HCT116 (cell line): ENCODE results near the gene NSMF. TPM values are rescaled to one million over a fixed set of nuclear protein-coding genes. Genes with fewer than 3 reads are reported as not detected.

Experiments
- ATAC-seq: fragments of 200-7000 bp; cut with Tn5 transposase; 2 replicates; pipeline ENCODE4 v1.9.1; 2020; ENCODE audit warnings: mild to moderate bottlenecking, moderate library complexity
- BruUV-seq: library from RNA; stranded (reverse); fragments of 400-500 nt; replicated peaks from 2 replicates; lab custom pipeline; 2021; lab: Mats Ljungman, UMichigan
- CTCF ChIA-PET: fragments of 300-600 bp; sonication (Branson Sonifier 250); formaldehyde crosslinking; loops from one replicate; lab custom pipeline; 2021; ENCODE audit warnings: antibody characterized with exemption; lab: Charles Lee
- POLR2A ChIA-PET: fragments of 300-600, 350-600 bp; sonication (Branson Sonifier 250); formaldehyde crosslinking; loops from one replicate; lab custom pipeline; 2021; ENCODE audit warnings: antibody characterized with exemption; lab: Charles Lee
- RAD21 ChIA-PET, 2 experiments: fragments of 300-600 bp; sonication (Branson Sonifier 250); formaldehyde crosslinking; loops; one replicate each; lab custom pipeline; 2023; ENCODE audit warnings: low total read pairs in 2 of 2; ENCODE audit not compliant: uncharacterized antibody in 2 of 2, unreplicated experiment in 2 of 2, low non-redundant PET in 1 of 2; lab: Charles Lee
- DNase-seq: peaks from one replicate; pipeline ENCODE4 v3.0.0-alpha.2; 2010; ENCODE audit warnings: low read depth, low spot score
- H2AFZ ChIP-seq: fragments of 200-600 bp; shearing (Covaris generic), sonication (generic); 2 replicates; pipeline ENCODE4 v1.6.1; 2017; ENCODE audit warnings: low read depth, mixed run types, mixed read lengths, antibody characterized with exemption, low read length; ENCODE audit not compliant: poor library complexity, severe bottlenecking
- H3K27ac ChIP-seq: 2 replicates; pipeline ENCODE4 v1.5.1; 2012; ENCODE audit warnings: low read depth, low read length
- H3K27me3 ChIP-seq: fragments of 200-600 bp; sonication (generic); 2 replicates; pipeline ENCODE4 v1.6.1; 2016; ENCODE audit warnings: mixed run types, low read length, mixed read lengths; ENCODE audit not compliant: insufficient read depth
- H3K36me3 ChIP-seq, 2 experiments: fragments of 200-500 bp in 1 of 2; fragments of 200-600 bp in 1 of 2; sonication (Bioruptor generic) in 1 of 2; sonication (generic) in 1 of 2; 2 replicates each; pipeline versions ENCODE4 v1.5.1 to v1.6.1; 2014 to 2016; ENCODE audit warnings: low read length in 2 of 2, inconsistent platforms in 1 of 2, mixed read lengths in 1 of 2, mixed run types in 1 of 2; ENCODE audit not compliant: insufficient read depth in 2 of 2, control insufficient read depth in 1 of 2
- H3K4me1 ChIP-seq, 2 experiments: fragments of 200-600 bp in 1 of 2; sonication (generic) in 1 of 2; 2 replicates each; pipeline versions ENCODE4 v1.5.1 to v1.6.1; 2012 to 2017; ENCODE audit warnings: low read length in 2 of 2, inconsistent platforms in 1 of 2, mild to moderate bottlenecking in 1 of 2, mixed read lengths in 1 of 2, mixed run types in 1 of 2, moderate library complexity in 1 of 2; ENCODE audit not compliant: insufficient read depth in 2 of 2, control insufficient read depth in 1 of 2
- H3K4me2 ChIP-seq: fragments of 200-600 bp; sonication (generic); 2 replicates; pipeline ENCODE4 v1.6.1; 2017; ENCODE audit warnings: mixed run types, low read length, mixed read lengths
- H3K4me3 ChIP-seq, 2 experiments: fragments of 200-600 bp in 1 of 2; sonication (generic) in 1 of 2; replicated peaks in 1 of 2; 2 replicates each; pipeline ENCODE4 v1.5.1; 2011 to 2016; ENCODE audit warnings: low read length in 2 of 2, control low read depth in 1 of 2, low read depth in 1 of 2, mild to moderate bottlenecking in 1 of 2, mixed read lengths in 1 of 2, mixed run types in 1 of 2
- H3K79me2 ChIP-seq: fragments of 200-600 bp; sonication (generic); 2 replicates; pipeline ENCODE4 v1.6.1; 2017; ENCODE audit warnings: mild to moderate bottlenecking, mixed run types, low read length, moderate library complexity, mixed read lengths; ENCODE audit not compliant: insufficient read depth
- H3K9ac ChIP-seq: fragments of 200-600 bp; sonication (generic); 2 replicates; pipeline ENCODE4 v1.6.1; 2016; ENCODE audit warnings: low read length, mixed read lengths
- H3K9me2 ChIP-seq: fragments of 200-600 bp; sonication (generic), shearing (Covaris generic); 2 replicates; pipeline ENCODE4 v1.6.1; 2017; ENCODE audit warnings: mixed run types, mild to moderate bottlenecking, moderate library complexity; ENCODE audit not compliant: insufficient read depth
- H3K9me3 ChIP-seq, 2 experiments: fragments of 200-500 bp in 1 of 2; fragments of 200-600 bp in 1 of 2; sonication (Bioruptor generic) in 1 of 2; sonication (generic) in 1 of 2; 2 replicates each; pipeline ENCODE4 v1.6.1; 2014 to 2017; ENCODE audit warnings: low read length in 2 of 2, mixed read lengths in 2 of 2, inconsistent platforms in 1 of 2, low read depth in 1 of 2, mild to moderate bottlenecking in 1 of 2, mixed run types in 1 of 2, moderate library complexity in 1 of 2; ENCODE audit not compliant: control insufficient read depth in 1 of 2, insufficient read depth in 1 of 2
- H4K20me1 ChIP-seq: fragments of 200-600 bp; sonication (generic), shearing (Covaris generic); 2 replicates; pipeline ENCODE4 v1.6.1; 2017; ENCODE audit warnings: mixed run types, mild to moderate bottlenecking, moderate library complexity; ENCODE audit not compliant: insufficient read depth
- CTCF ChIP-seq, 3 experiments: fragments of 200-600 bp in 1 of 3; sonication (generic) in 1 of 3; IDR thresholded peaks in 2 of 3; conservative IDR thresholded peaks in 1 of 3; 2 replicates each; pipeline ENCODE4 v1.5.1; 2012 to 2017; ENCODE audit warnings: low read depth in 2 of 3, low read length in 2 of 3, antibody characterized with exemption in 1 of 3, borderline replicate concordance in 1 of 3, control low read depth in 1 of 3, mild to moderate bottlenecking in 1 of 3, mixed read lengths in 1 of 3, mixed run types in 1 of 3, moderate library complexity in 1 of 3; ENCODE audit not compliant: insufficient read depth in 1 of 3
- JUND ChIP-seq: IDR thresholded peaks from 2 replicates; pipeline ENCODE4 v1.6.1; 2012
- POLR2A ChIP-seq: IDR thresholded peaks from 2 replicates; pipeline ENCODE4 v1.7.0; 2011; ENCODE audit warnings: borderline replicate concordance; ENCODE audit not compliant: insufficient read depth, insufficient read length; ENCODE audit errors: extremely low read depth
- SP1 ChIP-seq: IDR thresholded peaks from 2 replicates; pipeline ENCODE4 v1.6.1; 2012; ENCODE audit warnings: low read depth
- ZBTB33 ChIP-seq: IDR thresholded peaks from 2 replicates; pipeline ENCODE4 v1.6.1; 2011; ENCODE audit warnings: mild to moderate bottlenecking, low read length, moderate library complexity; ENCODE audit not compliant: insufficient replicate concordance; ENCODE audit errors: extremely low read depth
- intact Hi-C: fragments of 100-400 bp; cut with micrococcal nuclease; formaldehyde crosslinking; loops from 2 replicates; pipeline ENCODE4 v1.10.0; 2022
- total RNA-seq: library from RNA; stranded (reverse); gene quantifications from one replicate; pipeline ENCODE4 v1.2.1, GENCODE V29; 2021; ENCODE audit not compliant: unreplicated experiment

NSMF gene
- total RNA-seq, 1 experiment from 2014 or later = 81.9 TPM

GRCh38 chr9:137427454-137428310 lies 31.5 kb downstream of the NSMF start:
- BruUV-seq = no TSS peak
- Histone ChIP-seq H3K4me2 (no peak overlapping the region), H3K27ac (no peak overlapping the region), H3K9me3 (no peaks in the 10 kb centered on the region), H3K9me2 (no peaks in the 10 kb centered on the region), H3K4me1 (peaks cover 25 to 41% of the 10 kb centered on the region in 2 experiments), H3K27me3 (no peaks in the 10 kb centered on the region), H4K20me1 (no peaks in the 10 kb centered on the region), H3K79me2 (peaks cover under 1% of the 10 kb centered on the region; the same call in 1 of the 2 replicates), H3K9ac (no peak overlapping the region), H2AFZ (no peak overlapping the region), H3K4me3 (no peak overlapping the region), H3K36me3 (no peaks in the 10 kb centered on the region)
- TF ChIP-seq ZBTB33 (no peak), JUND (no peak), SP1 (no peak)
- ChIA-PET POLR2A (no interaction called here), RAD21 (no interaction called here), CTCF (no interaction called here)
- intact Hi-C loops = no loop called here
- ATAC-seq (no peak), DNase-seq (no peak)

DNA sequence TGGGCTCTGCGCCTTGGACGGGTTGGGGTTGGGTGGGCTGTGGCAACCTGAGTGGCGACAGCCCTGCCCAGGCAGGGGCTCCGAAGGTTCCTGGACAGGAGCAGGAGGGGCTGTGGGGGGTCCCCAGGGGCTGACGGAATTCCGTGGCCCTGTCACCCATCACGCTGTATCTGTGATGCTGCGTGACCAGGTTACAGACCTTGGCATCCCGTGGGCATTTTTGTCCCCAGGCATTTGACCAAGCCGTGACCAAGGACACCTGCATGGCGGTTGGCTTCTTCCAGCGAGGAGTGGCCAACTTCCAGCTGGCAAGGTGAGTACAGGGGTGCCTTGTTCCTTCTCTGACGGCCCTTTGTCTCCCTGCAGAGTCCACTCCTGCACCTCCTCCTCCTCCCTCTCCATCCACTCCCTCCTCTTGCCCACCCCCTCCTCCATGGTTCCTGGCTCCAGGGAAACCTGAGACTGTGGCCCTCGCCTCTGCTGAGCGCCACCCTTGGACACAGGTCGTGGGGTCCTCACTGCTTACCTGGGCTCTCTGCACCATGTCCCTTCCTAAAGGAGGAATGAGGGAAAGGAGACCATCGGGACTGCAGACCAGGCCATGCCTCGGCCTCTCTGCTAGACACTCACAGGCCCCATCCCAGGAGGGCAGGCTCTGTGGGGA lies 33.0 kb downstream of the NSMF start:
- Histone ChIP-seq H3K36me3 (no peaks in the 10 kb centered on the region; a peak in 1 of 4 replicates), H3K27me3 (no peaks in the 10 kb centered on the region), H3K4me3 (no peak overlapping the region), H3K4me1 (peaks cover 30 to 45% of the 10 kb centered on the region in 2 experiments), H4K20me1 (no peaks in the 10 kb centered on the region), H3K9me2 (no peaks in the 10 kb centered on the region), H2AFZ (no peak overlapping the region), H3K27ac (no peak overlapping the region), H3K9me3 (no peaks in the 10 kb centered on the region), H3K4me2 (no peak overlapping the region), H3K79me2 (peaks cover 16% of the 10 kb centered on the region), H3K9ac (no peak overlapping the region)
- TF ChIP-seq CTCF (IDR thresholded peaks at IDR 0.05 in 2 of 3, conservative IDR thresholded peaks at IDR 0.05 in 1 of 3; ENCODE audit: borderline replicate concordance in 1 of 3, insufficient read depth in 1 of 3, low read depth in 2 of 3, low read length in 2 of 3) (no peak), POLR2A (no peak)
- BruUV-seq = no TSS peak
- RAD21 ChIA-PET = no interaction called here
- no peak for ATAC-seq
- intact Hi-C loops = no loop called here
- POLR2A ChIA-PET = interaction anchor here (1.3 kb wide), 1 partner anchor 17 kb away, joined by 3 read pairs; no protein-coding TSS in a partner anchor
- no peak for DNase-seq
- CTCF ChIA-PET = no interaction called here
